VCaP (cell line): ENCODE results near the gene RBBP5.

Source experiments
- H3K27ac ChIP-seq: fragments of 450-650 bp; 2 replicates; pipeline ENCODE4 v1.5.1; 2017
- TF ChIP-seq, protein P1 (sequence below): fragments of 450-650 bp; conservative IDR thresholded peaks from 2 replicates; pipeline ENCODE4 v1.5.1; 2017; ENCODE audit warnings: mild to moderate bottlenecking, moderate library complexity

The RBBP5 gene

DNA sequence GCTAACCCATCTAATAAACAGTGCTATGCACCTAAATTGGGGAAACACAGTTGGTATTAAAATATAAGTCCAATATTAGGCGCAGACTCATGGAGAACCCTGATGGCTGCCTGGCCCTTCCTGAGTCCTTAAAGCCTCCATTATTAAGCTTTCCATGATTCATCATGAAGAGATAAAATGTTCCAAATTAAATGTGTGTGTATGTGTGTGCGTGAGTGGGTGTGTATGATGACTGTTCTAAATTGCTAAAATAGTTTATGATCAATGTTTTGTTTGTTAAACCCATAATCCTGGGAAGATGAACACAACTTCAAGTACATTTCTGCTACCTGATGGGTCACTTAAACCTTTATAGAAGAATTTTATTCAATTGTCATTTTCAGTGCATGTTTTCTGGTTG lies 6.3 kb upstream of the RBBP5 start:
- TF ChIP-seq, protein P1, sequence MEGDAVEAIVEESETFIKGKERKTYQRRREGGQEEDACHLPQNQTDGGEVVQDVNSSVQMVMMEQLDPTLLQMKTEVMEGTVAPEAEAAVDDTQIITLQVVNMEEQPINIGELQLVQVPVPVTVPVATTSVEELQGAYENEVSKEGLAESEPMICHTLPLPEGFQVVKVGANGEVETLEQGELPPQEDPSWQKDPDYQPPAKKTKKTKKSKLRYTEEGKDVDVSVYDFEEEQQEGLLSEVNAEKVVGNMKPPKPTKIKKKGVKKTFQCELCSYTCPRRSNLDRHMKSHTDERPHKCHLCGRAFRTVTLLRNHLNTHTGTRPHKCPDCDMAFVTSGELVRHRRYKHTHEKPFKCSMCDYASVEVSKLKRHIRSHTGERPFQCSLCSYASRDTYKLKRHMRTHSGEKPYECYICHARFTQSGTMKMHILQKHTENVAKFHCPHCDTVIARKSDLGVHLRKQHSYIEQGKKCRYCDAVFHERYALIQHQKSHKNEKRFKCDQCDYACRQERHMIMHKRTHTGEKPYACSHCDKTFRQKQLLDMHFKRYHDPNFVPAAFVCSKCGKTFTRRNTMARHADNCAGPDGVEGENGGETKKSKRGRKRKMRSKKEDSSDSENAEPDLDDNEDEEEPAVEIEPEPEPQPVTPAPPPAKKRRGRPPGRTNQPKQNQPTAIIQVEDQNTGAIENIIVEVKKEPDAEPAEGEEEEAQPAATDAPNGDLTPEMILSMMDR = no peak
- no peak overlapping the region for H3K27ac ChIP-seq

DNA sequence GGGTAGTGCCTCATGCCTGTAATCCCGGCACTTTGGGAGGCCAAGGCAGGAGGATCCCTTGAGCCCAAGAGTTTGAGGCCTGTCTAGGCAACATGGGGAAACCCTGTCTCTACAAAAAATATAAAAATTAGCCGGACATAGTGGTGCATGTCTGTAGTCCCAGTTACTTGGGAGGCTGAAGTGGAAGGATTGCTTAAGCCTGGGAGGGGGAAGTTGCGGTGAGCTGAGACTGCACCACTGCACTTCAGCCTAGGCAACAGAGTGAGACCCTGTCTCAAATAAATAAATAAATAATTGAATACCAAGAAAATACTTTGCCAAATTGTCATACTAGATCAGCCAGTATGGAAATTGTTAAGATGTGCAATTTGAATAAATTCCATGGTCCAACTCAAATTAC lies 5.9 kb upstream of the RBBP5 start:
- TF ChIP-seq, protein P1 = no peak

DNA sequence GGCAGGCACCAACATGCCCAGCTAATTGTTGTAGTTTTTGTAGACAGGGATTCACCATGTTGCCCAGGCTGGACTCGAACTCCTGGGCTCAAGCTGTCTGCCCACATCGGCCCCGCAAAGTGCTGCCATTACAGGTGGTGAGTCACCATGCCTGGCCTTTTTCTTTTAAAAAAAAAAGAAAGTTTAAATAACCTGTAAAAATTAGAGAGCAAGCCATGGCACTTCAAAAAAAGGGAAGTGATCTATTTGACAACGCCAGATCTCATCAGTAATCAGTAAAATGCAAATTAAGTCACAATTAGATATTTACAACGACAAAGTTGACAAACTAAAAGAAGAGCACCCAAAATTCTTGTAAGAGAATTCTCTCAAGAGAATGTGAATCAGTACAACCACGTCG lies 2.9 kb upstream of the RBBP5 start:
- no peak overlapping the region for H3K27ac ChIP-seq
- TF ChIP-seq, protein P1 = no peak

More for the DNA sequence above, 5.9 kb upstream of the RBBP5 start:
- no peak overlapping the region for H3K27ac ChIP-seq

DNA sequence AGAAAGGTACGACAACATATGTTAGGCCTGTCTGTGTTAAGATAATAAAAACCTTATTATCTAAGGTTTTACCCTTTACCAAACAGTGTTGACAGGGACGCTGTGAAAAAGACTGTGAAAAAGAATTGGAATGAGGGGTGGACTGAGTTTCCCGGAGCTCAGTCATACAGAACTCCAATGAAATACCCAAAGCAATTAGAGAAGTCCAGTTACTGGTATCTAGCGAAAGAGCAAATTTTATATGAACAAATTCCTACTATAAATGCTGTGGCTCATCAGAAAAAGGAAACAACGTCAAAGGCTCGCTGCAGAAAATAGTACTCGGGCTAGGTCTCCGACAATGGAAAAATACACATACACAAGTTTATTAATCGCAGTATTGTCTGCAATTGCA lies 708 bp upstream of the RBBP5 start:
- H3K27ac ChIP-seq = peak overlapping the region; percentile 94
- TF ChIP-seq, protein P1 = peak; percentile 59; the same call in 1 of the 2 replicates

DNA sequence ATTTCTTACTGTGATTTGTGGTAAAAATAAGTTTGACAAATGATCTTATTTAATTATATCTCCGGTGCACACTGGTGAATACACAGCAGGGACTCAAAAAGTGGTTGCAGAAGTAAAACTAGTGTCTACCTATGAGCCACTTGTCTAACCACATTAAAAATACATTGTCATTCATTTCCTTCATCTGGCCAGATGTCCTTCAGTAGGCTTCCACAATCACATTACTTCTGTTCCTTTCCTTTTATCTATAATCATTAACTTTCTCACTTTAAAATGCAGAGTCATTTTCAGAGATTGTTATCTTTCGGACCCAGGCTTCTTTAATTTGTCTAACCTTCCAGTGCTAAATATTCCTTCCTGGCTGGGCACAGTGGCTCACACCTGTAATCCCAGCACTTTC lies 3.0 kb downstream of the RBBP5 start:
- H3K27ac ChIP-seq = no peak overlapping the region
- TF ChIP-seq, protein P1 = no peak

DNA sequence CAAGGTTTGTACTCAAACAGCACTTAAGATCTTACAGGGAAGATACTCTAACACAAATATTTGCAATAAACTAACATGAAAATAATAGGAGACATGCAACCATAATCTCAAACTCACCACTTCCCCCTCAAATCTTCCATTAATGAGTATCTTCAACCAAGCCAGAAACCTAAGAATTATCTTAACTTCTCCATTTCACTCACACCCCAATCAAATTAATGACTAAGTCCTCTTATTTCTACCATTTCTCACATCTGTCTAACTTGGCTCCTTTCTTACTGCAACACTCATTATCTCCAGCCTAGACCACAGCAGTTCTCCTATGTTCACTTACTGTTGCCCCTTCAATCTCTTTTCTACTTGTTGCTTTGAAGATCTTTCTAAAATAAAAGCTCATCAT lies 10.4 kb downstream of the RBBP5 start:
- H3K27ac ChIP-seq = no peak overlapping the region
- TF ChIP-seq, protein P1 = no peak

DNA sequence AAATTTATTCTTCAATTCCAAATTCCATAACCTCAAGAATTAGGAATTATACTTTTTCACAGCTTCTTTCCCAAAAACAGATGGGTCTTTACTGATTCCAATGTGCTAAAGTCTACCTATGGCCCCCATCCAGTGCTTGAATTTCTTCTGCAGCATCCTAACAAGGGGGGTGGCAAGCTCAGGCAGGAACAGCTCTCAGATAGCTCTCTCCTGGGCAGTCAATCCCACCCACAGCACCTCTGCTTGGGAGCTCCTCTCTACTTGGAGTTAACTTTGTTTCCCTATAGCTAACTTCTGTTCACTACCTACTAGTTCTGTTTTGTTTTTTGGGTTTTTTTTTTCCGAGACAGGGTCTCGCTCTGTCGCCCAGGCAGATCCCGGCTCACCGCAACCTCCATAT lies 12.1 kb downstream of the RBBP5 start:
- TF ChIP-seq, protein P1 = no peak
- no peak overlapping the region for H3K27ac ChIP-seq

DNA sequence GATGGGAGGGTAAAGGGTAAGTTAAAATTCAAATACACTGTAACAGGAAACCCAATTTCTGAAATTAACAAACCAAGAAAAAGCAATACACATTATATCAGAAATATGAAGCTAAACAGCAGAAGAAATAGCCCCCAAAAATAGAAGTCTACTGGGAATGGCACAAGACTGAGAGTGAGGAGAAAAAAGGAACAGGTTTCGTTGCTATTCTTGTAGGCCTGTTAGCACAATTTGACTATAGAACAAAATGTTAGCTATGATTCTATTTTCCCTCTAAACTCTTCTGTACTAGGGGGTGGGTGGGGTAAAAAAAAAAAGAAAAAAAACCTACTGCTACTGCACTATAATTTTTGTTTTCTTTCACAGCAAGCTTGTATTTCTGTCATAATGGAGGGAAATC lies 12.5 kb downstream of the RBBP5 start:
- no peak overlapping the region for H3K27ac ChIP-seq
- TF ChIP-seq, protein P1 = no peak
